Tibial nerve (tissue), 4 donors: ENCODE results near the gene MYH6.

Source experiments
- EP300 ChIP-seq, 2 donors: sonication (generic); formaldehyde crosslinking; IDR thresholded peaks; one replicate each; pipeline ENCODE4 v1.6.1; 2017; ENCODE audit warnings: antibody characterized with exemption in 2 of 2, mild to moderate bottlenecking in 1 of 2
- POLR2A ChIP-seq, 2 donors: fragments of 450-650 bp; IDR thresholded peaks; one replicate each; pipeline ENCODE4 v1.6.1; 2017; ENCODE audit warnings: antibody characterized with exemption in 2 of 2, mild to moderate bottlenecking in 2 of 2, moderate library complexity in 2 of 2
- TF ChIP-seq, protein P1 (sequence below), 5 experiments: fragments of 200-600 bp in 3 of 5; fragments of 450-650 bp in 2 of 5; sonication (generic) in 3 of 5; IDR thresholded peaks; one replicate each; pipeline ENCODE4 v1.5.1; 2016 to 2019; ENCODE audit warnings: antibody characterized with exemption in 5 of 5, mild to moderate bottlenecking in 3 of 5, moderate library complexity in 2 of 5

- TF ChIP-seq, protein P1, sequence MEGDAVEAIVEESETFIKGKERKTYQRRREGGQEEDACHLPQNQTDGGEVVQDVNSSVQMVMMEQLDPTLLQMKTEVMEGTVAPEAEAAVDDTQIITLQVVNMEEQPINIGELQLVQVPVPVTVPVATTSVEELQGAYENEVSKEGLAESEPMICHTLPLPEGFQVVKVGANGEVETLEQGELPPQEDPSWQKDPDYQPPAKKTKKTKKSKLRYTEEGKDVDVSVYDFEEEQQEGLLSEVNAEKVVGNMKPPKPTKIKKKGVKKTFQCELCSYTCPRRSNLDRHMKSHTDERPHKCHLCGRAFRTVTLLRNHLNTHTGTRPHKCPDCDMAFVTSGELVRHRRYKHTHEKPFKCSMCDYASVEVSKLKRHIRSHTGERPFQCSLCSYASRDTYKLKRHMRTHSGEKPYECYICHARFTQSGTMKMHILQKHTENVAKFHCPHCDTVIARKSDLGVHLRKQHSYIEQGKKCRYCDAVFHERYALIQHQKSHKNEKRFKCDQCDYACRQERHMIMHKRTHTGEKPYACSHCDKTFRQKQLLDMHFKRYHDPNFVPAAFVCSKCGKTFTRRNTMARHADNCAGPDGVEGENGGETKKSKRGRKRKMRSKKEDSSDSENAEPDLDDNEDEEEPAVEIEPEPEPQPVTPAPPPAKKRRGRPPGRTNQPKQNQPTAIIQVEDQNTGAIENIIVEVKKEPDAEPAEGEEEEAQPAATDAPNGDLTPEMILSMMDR (IDR thresholded peaks at IDR 0.05): no peak
- TF ChIP-seq POLR2A (IDR thresholded peaks at IDR 0.05) (no peak), EP300 (IDR thresholded peaks at IDR 0.05) (no peak)
Observed at GRCh38 chr14:23345987-23346692, 61.9 kb downstream of the MYH6 start.
